ENCODE measurements around the gene EHMT2.

EHMT2 gene

GRCh38 chr6:31882344-31882743 lies 15.2 kb downstream of the EHMT2 start:
- H3K4me3 ChIP-seq (ENCODE audit: low read length) = no peak overlapping the region
- peak; percentile 14 for DNase-seq (ENCODE audit: low read depth)

GRCh38 chr6:31881136-31881859 lies 16.2 kb downstream of the EHMT2 start:
- no peak for TF ChIP-seq CTCF (conservative IDR thresholded peaks at IDR 0.05; ENCODE audit: low read length)
- no peak overlapping the region for H3K4me3 ChIP-seq (ENCODE audit: low read length)
- DNase-seq (ENCODE audit: low read depth) = no peak

More at GRCh38 chr6:31882344-31882743, 15.2 kb downstream of the EHMT2 start:
- TF ChIP-seq CTCF (conservative IDR thresholded peaks at IDR 0.05; ENCODE audit: low read length) = no peak

- H3K4me3 ChIP-seq (ENCODE audit: low read length) = no peak overlapping the region
- DNase-seq (ENCODE audit: low read depth) = no peak
- no peak for TF ChIP-seq CTCF (conservative IDR thresholded peaks at IDR 0.05; ENCODE audit: low read length)
Observed at GRCh38 chr6:31880616-31881015, 16.9 kb downstream of the EHMT2 start.

- no peak overlapping the region for H3K4me3 ChIP-seq (ENCODE audit: low read length)
- no peak for TF ChIP-seq CTCF (conservative IDR thresholded peaks at IDR 0.05; ENCODE audit: low read length)
- no peak for DNase-seq (ENCODE audit: low read depth)
Observed at GRCh38 chr6:31879901-31880300, 17.6 kb downstream of the EHMT2 start.

- no peak for TF ChIP-seq CTCF (conservative IDR thresholded peaks at IDR 0.05; ENCODE audit: low read length)
- no peak overlapping the region for H3K4me3 ChIP-seq (ENCODE audit: low read length)
- DNase-seq (ENCODE audit: low read depth) = no peak
Observed at GRCh38 chr6:31879143-31879542, 18.4 kb downstream of the EHMT2 start.

- TF ChIP-seq CTCF (conservative IDR thresholded peaks at IDR 0.05; ENCODE audit: low read length) = no peak
- no peak for DNase-seq (ENCODE audit: low read depth)
- no peak within 1 kb of the TSS for H3K4me3 ChIP-seq (ENCODE audit: low read length)
Observed at GRCh38 chr6:31878726-31879125, 18.8 kb downstream of the EHMT2 start, which contains the start of gene SLC44A4. Gene SLC44A4, minus strand, starts transcription at chr6:31878997. Its CDS starts 17 bp downstream, at chr6:31878980.

GRCh38 chr6:31878222-31878621 lies 19.3 kb downstream of the EHMT2 start:
- H3K4me3 ChIP-seq (ENCODE audit: low read length) = no peak overlapping the region
- TF ChIP-seq CTCF (conservative IDR thresholded peaks at IDR 0.05; ENCODE audit: low read length) = no peak
- DNase-seq (ENCODE audit: low read depth) = no peak

Data from AG10803 (cell line).